Measurements from ENCODE around the gene TMEM266.

TMEM266 gene

DNA sequence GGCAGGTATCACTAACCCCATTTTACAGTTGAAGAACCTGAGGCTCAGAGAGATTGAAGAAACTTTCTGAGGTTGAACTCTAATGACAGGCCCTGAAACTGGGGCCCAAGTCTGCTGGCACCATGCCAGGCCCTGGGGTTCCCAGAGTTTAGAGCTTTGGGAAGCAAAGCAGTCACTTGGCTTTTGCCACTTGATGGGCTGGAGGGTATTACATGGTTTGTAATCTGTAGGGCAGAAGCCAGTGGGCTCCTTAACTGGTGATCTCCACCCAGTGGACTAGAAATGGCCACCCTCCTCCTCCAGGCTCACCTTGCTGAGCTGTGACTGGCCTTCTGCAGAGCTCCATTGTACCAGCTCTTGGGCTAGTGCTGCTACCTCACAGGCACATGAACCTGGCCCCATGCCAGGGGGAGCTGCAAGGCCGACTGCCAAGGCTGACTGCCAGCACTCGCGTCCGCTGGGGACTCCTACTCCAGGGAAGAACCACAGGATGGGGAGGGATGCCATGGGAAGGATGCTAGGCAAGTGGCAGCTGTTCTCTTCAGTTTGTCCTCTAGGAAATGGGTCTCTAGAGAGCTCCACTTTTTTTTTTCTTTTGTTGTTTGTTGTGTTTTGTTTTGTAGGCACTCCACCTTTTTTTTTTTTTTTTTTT, 146.7 kb downstream of the TMEM266 start:
- peak; percentile 99 for DNase-seq

DNA sequence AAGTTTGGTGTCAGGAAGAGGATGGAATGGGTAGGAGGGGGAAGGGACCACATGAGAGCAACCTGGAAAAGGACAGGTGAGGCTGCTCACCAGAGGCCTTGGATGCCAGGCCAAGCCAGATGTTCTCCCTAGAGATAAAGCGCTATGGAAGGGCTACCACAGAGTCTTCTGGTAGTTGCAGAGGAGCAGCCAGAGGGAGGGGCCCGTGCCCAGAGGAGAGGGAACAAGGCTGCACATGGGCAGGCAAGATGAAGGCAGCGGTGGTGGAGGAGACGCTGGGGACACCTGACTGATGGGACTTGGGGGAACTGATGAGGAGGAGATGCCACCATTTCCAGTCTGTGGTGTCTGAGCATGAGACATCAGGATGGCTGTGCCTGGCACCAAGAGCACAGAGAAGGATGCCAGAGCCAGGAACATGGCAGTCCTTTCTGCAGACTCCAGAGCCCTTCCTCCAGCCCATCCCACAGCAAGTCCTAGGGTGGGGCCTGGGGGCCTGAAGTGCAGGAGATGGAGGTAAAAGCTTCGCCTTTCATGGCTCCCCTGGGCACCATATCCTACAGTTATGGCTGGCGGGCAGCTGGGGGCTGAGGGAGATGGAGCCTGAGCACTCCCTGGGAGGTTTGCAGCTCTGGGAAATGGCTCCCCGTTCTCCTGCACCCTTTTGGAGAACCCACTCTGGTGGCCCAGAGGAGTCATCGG, 148.4 kb downstream of the TMEM266 start:
- DNase-seq: no peak

DNA sequence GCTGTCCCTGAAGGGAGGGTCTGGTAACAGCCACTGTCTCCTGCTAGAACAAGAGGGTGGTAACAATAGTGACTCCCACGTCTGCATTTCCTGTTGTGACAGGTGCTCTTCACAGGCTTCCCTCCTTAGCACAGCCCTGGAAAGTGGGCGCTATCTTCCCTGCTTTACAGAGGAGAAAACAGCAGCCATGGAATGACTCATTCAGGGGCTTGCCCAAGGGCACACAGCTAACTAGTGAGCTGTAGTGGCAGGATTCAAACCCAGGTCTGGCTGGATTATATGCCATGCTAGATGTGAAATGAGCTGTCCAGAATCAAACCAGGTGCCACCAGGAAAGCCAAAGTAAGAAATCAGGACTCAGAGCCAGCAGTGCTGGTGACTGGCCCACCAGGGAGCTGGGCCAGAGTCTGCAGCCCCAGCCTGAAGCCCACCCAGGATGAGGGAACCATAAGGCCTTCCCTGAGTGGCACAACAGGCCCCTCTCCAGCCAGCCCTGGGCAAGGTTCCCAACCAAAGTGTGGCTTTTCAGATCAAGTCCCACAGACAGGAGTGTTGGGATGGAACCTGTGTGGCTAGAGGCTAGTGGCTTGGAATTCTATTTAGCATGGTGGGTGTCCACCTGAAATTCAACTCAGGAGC, 149.1 kb downstream of the TMEM266 start:
- no peak for DNase-seq

DNA sequence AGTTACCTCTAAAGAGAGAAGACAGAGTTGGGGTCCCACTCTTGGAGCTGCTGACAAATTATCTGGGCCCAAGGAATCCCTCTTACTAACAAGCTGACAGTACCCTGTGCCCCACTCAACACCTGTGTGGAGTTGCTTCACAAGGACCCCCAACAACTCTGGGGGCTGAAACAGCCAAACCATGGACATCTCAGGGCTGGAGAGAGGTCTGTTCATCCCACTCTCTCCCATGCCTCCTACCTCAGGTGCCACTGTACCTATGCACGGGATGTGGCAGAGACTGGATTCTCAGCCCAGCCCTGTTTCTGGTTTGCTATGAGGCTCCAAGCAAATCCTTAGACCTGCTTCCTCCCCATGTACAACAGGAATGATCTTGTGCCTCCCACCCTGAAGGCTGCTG, 149.7 kb downstream of the TMEM266 start:
- DNase-seq: no peak

DNA sequence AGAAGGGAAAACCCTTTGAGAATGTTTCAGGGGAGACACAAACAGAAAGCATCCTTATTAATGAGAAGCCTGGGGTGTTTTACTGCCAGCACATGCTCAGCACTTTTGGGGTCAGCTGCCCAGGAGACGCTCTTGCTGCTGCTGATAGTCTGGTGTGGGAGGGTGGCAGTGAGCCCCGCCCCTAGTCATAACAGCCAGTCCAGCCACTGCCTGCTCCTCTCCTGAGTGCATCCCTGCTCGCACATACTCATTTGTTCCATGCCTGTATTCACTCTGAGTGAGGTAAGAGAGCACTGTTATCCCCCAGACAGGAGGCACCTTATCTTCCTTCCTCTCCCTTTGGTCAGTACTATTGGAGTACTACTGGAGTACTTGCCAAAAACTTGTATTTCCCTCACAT, 150.2 kb downstream of the TMEM266 start:
- no peak for DNase-seq

DNA sequence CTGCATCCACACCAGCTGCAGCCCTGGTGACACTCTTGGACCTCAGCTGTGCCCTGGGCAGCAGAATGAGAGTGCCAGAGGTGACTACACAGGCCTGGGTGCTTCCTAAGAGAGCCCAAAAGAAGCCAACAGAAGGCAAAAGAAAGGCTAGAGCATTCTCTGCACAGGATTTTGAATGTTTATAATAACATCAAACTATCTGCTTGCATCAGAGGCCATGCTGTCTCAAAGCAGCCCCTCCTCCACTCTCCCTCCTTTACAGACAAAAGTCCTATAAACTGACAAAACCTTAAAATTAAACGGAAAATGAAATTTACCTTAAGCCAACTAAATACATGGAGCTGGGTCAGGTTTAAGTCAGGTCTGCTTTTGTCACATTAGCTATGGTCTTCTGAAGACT, 155.8 kb downstream of the TMEM266 start:
- DNase-seq: no peak

DNA sequence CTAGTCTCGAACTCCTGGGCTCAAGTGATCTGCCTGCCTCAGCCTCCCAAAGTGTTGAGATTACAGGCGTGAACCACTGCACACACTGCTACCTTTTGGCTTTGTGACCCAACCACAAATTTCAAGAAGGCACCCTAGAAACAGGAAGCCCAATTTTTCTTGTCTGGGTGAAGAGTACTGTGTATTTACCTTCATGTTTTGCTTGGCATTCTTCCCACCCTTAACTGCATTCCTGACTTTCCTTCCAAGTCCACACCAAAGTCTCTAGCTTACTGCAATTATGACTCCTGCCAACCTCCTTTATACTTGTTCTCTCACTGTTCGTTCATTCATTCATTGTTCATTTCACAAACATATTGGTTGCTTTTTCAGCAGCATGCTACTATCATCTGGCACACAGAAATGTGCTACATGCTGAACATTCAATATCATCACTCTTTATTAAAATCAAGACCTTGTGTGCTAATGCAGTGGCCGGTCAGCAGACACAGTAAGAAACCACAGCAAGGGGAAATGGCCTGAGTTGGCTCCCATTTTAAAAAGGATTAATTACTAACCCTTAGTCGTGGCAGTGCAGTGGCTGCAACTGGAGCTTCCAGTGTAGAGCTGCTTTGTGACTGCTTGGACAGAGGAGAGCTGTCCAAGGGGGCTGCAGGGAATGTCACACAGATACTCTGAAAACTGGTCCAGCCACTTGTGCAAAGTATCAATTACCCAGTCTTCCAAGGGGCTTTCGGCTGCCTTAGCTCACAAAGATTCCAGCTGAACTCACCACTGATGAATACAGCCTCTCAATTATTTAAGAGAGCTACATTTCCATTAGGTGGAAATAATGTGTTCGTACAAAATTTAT, 157.5 kb downstream of the TMEM266 start:
- DNase-seq: no peak

DNA sequence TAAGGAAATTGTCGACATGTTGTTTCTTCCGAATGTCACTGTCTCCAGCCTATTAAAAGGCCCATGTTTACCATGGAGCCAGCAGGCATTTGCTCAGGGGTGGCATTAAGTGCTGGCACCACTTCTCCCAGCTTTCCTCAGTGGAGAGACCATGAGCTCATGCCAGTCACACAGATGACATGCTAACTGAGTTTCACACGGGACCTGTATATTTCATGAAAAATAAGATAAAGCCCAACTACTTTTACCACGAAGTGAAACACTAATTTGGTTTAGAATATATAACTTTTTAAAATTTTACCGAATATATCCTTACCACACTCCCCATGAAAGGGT, 158.1 kb downstream of the TMEM266 start:
- no peak for DNase-seq

DNA sequence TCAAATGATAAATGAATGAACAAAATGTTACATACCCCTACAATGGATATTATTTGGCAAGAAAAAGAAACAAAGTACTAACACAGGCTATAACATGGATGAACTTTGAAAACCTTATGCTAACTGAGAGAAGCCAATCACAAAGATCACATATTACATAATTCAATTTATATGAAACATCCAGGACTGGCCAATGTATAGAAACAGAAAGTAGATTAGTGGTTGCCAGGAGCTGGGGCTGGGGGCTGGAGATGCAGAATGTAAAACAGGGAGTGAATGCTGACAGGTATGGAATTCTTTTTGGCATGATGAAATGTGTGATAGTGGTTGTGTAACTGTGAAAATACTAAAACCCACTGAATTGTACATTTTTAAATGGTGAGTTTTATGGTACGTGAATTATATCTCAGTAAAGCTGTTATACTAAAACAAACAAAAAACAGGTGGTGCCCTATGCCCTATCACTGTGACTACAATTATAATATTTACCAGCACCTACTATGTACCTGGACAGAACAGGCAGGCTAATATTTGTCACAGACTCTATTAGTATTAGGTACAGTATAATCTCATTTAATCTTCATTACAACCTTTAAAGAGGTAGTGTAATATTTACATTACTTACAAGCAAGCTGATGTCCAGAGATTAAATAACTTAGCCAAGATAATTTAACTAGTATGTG, 161.4 kb downstream of the TMEM266 start:
- no peak for DNase-seq

DNA sequence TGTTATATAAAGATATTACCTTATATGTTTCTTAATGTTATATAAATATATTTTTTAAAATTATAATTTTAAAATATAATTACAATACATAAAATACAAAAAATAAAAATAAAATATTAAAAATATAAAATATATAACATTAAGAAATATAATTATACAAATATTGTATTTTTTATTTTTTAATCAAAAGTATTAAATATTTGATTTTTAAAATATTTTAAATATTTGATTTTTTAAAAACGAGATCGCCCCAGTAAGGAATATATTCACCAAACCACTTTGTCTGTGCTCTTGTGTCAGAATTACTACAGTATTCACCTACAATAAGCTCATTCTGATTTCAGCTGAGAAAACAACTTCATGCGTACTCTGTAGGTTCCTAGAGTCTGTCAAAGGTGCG, 162.4 kb downstream of the TMEM266 start:
- DNase-seq: no peak

DNA sequence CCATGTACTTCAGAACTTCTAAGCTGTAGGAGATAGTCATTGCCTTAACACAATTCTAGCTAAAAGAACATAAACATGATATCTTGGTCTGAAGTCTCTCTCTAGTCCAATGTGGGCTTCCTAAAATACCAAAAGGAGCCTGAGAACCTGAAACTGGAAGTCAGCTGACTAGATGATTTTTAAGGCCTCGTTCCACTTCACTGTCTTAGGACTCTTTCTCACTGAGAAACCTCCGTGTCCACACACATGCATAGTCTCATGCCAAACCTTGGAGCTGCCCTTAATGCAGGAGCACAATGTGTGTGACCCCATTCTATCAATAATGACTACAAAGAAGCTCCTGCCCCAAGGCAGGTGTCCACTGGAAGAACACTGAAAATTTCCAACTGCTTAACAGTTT, 163.7 kb downstream of the TMEM266 start:
- no peak for DNase-seq

DNA sequence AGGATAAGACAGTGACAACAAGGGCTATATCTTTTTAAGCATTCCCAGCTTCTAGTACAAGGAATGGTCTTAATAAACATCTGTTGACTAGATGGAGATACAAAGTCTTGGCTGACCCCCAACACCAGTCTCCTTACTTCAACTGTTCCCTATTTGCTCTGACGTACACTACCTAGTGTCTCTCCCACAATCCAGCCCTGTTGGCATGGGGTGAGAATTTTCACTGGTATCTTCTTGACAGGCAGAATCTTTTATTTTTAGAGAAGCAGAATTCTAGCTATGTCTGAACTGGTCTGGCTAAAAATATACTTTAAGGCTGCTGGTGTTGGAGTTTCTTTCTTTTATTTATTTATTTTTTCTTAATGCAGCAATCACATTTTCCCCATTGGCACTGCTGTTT, 169.5 kb downstream of the TMEM266 start:
- DNase-seq: no peak

DNA sequence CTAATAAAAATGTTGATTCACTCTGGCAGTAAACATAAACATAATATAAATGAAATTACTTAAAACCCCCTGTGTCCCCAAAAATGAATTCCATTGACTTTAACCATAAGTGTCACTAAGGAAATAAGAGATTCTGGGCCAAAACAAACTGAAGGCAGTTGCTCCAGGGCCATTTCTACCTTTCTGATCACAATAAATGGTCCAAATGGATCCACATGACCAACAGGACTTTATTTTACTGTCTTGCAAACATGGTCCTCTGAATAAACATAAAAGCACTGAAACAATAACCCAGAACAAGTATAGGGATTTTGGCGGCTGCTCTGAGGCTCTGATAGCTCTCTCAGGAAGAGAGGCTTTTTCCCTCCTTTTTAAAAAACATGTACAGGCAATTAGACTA, 174.1 kb downstream of the TMEM266 start:
- DNase-seq: no peak

DNA sequence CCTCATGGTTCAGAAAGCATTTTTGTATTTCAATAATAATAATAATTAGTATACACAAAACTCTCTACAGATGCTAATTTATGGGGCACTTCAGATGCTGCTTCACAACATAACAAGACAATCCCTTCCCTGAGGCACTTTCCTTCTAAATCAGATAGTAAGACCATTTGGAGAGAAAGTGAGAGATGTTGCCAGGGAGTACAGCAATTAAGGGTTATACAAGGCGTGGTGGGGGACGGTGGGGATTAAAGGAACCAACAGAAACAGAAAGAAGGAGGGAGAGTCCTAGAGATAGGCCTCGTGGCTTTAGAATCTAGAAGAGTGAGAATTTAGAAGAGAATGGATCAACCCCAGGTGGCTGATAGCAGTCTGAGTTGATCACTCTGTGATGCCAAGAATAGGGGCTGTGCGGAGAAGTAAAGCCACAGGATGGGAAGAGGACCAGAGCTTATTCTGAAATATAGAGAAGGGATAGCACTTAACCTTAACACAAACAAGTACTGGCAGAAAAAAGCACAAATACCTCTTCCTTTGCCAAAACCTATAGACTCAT, 174.6 kb downstream of the TMEM266 start:
- DNase-seq: no peak

DNA sequence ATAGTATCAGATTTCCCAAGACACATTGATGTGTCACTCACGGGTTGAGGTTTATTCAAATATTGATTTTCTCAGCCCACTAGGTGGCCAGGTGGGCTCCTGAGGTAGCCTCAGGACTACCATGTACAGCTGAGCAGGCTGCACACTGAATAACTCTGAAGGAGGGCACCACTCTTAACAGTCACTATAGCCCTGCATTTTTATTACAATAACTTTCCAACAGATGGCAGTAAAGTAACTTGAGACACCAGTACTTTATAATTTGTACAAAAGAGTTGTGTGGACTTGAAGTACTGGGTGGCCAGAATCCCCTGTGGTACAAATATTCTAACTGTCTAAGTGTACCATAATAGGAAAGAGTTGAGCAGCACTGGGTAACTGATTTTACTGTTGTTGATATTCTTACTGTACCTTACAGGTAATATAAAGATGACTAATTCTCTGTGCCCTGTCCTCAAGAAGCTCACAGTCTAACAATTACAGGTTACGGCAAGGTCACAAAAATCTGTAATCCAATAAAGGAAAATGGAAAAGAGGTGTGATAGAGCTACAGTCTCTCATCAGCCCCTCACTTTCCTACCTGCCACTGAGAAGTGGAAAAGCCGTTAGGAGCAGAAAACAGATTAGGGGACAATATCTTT, 175.5 kb downstream of the TMEM266 start:
- peak; percentile 25 for DNase-seq

DNA sequence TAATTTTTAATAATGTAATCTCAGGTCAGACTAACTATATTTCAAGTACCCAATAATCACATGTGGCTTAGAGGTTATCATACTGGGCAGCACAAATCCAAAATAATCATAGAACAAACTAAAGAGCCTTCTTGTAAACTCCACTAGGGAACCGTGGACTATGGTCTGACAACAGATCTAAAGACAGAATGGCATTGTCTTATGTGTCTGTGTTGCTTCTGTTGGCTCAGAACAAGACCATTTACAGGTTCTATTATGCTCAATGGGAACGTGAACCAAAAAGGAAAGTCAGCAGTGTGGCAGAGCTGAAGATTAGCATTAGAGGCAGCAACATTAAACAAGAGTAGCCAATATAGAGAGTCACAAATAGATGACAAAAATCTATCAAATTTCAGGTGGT, 176.6 kb downstream of the TMEM266 start:
- DNase-seq: no peak

DNA sequence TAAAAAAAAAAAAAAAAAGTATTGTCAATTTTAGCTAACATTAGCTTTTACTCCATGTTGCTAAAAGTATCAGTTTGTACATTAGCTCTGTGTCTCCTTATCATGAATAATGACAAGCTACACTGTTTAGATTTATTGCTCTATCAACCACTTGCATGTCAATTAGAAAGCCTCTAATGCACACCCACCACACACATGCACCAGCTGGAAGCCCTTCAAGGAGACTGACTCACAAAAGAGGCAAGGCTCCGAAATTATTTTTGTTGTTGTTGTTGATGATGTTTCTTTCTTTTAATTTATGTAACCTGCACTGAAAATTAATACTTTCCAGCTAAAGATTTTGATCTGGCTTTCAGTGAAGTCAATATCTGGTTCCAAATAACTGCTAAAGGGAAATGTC, 180.0 kb downstream of the TMEM266 start:
- DNase-seq: peak; percentile 15

DNA sequence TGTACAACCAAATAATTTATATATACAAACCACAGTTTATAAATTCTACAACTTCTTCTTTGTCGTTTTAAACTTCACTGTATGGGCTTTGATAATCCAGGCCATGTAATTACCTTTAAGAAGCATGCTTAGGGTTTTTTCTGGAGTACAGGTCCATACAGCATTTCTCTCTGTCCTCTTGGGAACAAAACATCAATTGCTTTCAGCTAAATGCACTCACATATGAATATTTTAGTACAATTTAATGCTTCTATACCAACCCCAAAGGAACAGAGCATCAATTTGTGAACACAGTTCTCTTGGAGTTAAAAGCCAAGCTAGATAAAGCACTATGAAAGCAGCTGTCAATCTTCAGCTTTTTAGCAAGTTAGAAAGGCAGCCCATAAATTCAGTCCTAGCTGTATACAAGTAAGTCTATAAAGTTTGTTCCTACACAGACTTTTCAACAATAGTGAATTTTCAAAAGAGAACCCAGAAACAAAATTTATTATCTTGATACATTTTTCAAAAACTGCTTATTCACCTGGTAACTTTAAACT, 185.4 kb downstream of the TMEM266 start:
- DNase-seq: no peak

DNA sequence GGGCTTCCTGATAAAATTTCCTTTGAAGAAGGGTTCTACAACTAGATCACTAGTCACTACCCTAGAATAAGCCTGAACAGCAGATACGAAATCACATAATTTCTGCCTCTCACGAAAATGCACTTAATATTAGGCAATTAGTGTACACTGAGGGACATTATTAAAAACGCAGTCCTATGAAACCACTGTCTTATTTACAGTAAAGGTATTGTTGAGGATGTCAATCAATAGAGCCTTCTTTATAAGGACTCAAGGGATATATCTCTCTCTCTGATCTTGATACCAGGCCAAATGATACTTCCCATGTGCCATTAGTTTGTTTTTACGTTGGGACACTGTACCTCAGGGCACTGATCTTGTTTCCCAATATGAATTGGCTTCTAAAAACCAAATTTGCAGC, 191.9 kb downstream of the TMEM266 start:
- DNase-seq: no peak

DNA sequence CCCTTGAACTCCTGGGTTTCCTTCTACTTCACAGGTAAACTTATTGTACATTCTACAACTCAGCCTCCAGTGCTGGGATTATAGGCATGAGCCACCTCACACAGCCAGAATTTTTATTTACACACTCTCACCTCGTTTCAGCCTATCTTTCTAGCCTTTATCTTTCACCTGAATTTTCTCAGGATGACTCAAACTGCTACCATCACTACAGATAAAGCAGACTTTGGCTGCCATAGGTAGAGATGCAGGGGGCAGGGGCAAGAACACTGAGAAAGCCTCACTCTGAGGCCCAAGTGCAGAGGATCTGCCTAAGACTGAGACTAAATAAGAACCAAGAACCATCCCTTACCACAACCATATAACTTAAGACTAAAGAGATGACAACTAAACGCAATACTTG, 192.5 kb downstream of the TMEM266 start:
- no peak for DNase-seq

DNA sequence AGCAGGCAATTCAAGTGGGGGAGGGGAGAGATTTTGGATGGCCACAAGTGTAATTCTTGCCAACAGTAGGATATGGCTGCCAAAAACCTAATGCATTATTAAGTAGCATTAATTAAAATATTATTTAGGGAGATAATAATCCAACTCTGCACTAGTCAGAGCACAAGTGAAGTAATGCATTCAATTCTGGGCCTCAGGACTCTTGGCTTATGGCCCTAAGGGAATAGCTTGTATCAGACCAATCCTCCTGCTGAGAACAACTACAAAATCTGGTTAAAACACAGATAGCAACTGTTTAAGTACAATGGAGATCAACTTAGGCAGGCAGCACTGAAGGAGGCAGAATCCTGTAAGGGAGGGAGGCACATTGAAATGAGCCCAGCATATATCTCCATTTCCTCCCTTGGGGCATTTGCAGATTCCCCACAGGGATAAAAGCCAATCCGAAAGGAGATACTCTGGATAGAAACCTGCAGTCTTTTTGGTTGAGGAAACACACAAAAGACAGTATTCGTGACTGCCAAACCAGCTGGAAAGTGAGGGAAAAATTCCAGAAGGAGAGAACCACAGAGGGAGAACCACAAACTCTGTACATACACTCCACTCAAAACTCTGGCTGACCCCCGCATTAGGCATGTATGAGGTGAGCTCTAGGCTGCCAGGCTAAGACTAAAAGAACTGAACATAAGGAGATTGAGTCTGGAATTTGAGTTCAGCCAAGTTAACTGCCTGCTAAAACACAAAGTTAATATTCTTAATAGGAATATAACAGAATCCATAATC, 194.1 kb downstream of the TMEM266 start:
- peak; percentile 53 for DNase-seq
